ENCODE data around the gene DNAH7. TPM values are rescaled to one million over a fixed set of nuclear protein-coding genes. Genes with fewer than 3 reads are reported as not detected.

The DNAH7 gene
- polyA plus RNA-seq, 1 donor (not counting 4 experiments of a cell fraction or from before 2014, with no cell fraction given): 0.17 TPM

GRCh38 chr2:195934484-195934883 is 134.2 kb downstream of the DNAH7 start:
- dilution Hi-C loops (cut with MboI; ENCODE audit: extremely low pct_ligation_motif_present, low sequenced_read_pairs): no loop called here

DNA sequence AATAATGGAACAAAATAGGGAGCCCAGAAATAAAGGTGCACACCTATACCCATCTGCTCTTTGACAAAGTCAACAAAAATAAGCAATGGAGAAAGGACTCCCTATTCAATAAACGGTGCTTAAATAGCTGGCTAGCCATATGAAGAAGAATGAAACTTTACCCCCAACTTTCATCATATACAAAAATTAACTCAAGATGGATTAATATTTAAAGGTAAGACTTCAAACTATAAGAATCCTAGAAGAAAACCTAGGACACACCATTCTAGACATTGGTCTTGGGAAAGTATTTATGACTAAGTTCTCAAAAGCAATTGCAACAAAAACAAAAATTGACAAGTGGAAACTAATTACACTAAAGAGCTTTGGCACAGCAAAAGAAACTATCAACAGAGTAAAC is 139.1 kb downstream of the DNAH7 start:
- no peaks in the 10 kb centered on the region for H3K9me3 ChIP-seq (ENCODE audit: control insufficient read depth, low read depth, low read length)
- H3K9ac ChIP-seq (ENCODE audit: control insufficient read depth, extremely low read depth, insufficient read depth, low read length): no peak overlapping the region
- no peak overlapping the region for H2AFZ ChIP-seq (ENCODE audit: control insufficient read depth, low read length)
- no peak for TF ChIP-seq CTCF (optimal IDR thresholded peaks at IDR 0.05 in 1 of 3, IDR thresholded peaks at IDR 0.05 in 1 of 3, conservative IDR thresholded peaks at IDR 0.05 in 1 of 3; ENCODE audit: extremely low read depth in 1 of 3, insufficient read depth in 2 of 3, low read length in 3 of 3)
- TF ChIP-seq EZH2 (IDR thresholded peaks at IDR 0.05; ENCODE audit: low read length): no peak
- H3K9me1 ChIP-seq (ENCODE audit: control insufficient read depth, extremely low read depth, insufficient read depth, low read length): no peaks in the 10 kb centered on the region
- no peak overlapping the region for H3K4me2 ChIP-seq (ENCODE audit: control insufficient read depth, extremely low read depth, insufficient read depth, low read depth, low read length)
- H3K4me1 ChIP-seq (ENCODE audit: control insufficient read depth, extremely low read depth, insufficient read depth, low read length): no peaks in the 10 kb centered on the region
- no peaks in the 10 kb centered on the region for H4K20me1 ChIP-seq (ENCODE audit: control insufficient read depth, extremely low read depth, insufficient read depth, low read length)
- no peak overlapping the region for H3K27ac ChIP-seq (ENCODE audit: control insufficient read depth, insufficient read depth, low read length)
- no peaks in the 10 kb centered on the region for H3K36me3 ChIP-seq (ENCODE audit: control insufficient read depth in 2 of 2, extremely low read depth in 1 of 2, insufficient read depth in 2 of 2, low read length in 2 of 2)
- no peaks in the 10 kb centered on the region for H3K27me3 ChIP-seq (ENCODE audit: control insufficient read depth, extremely low read depth, insufficient read depth, low read length)
- dilution Hi-C loops (cut with MboI; ENCODE audit: extremely low pct_ligation_motif_present, low sequenced_read_pairs): no loop called here
- DNase-seq (ENCODE audit: low read depth, low spot score): no peak
- FAIRE-seq: no peak
- no peaks in the 10 kb centered on the region for H3K79me2 ChIP-seq (ENCODE audit: control insufficient read depth, insufficient read depth, low read length)
- no peak overlapping the region for H3K4me3 ChIP-seq (ENCODE audit: control insufficient read depth in 2 of 3, extremely low read depth in 1 of 3, insufficient read depth in 2 of 3, low read depth in 1 of 3, low read length in 3 of 3)

More at GRCh38 chr2:195934484-195934883, 134.2 kb downstream of the DNAH7 start:
- Histone ChIP-seq H3K27me3 (ENCODE audit: control insufficient read depth, extremely low read depth, insufficient read depth, low read length) (no peaks in the 10 kb centered on the region), H3K4me1 (ENCODE audit: control insufficient read depth, extremely low read depth, insufficient read depth, low read length) (no peaks in the 10 kb centered on the region), H3K36me3 (ENCODE audit: control insufficient read depth in 2 of 2, extremely low read depth in 1 of 2, insufficient read depth in 2 of 2, low read length in 2 of 2) (no peaks in the 10 kb centered on the region), H4K20me1 (ENCODE audit: control insufficient read depth, extremely low read depth, insufficient read depth, low read length) (no peaks in the 10 kb centered on the region), H3K79me2 (ENCODE audit: control insufficient read depth, insufficient read depth, low read length) (no peaks in the 10 kb centered on the region), H3K9ac (ENCODE audit: control insufficient read depth, extremely low read depth, insufficient read depth, low read length) (no peak overlapping the region), H3K9me3 (ENCODE audit: control insufficient read depth, low read depth, low read length) (no peaks in the 10 kb centered on the region), H2AFZ (ENCODE audit: control insufficient read depth, low read length) (no peak overlapping the region), H3K9me1 (ENCODE audit: control insufficient read depth, extremely low read depth, insufficient read depth, low read length) (no peaks in the 10 kb centered on the region), H3K27ac (ENCODE audit: control insufficient read depth, insufficient read depth, low read length) (no peak overlapping the region), H3K4me2 (ENCODE audit: control insufficient read depth, extremely low read depth, insufficient read depth, low read depth, low read length) (no peak overlapping the region), H3K4me3 (ENCODE audit: control insufficient read depth in 2 of 3, extremely low read depth in 1 of 3, insufficient read depth in 2 of 3, low read depth in 1 of 3, low read length in 3 of 3) (no peak overlapping the region)
- no peak for FAIRE-seq
- no peak for DNase-seq (ENCODE audit: low read depth, low spot score)
- TF ChIP-seq EZH2 (IDR thresholded peaks at IDR 0.05; ENCODE audit: low read length) (no peak), CTCF (optimal IDR thresholded peaks at IDR 0.05 in 1 of 3, IDR thresholded peaks at IDR 0.05 in 1 of 3, conservative IDR thresholded peaks at IDR 0.05 in 1 of 3; ENCODE audit: extremely low read depth in 1 of 3, insufficient read depth in 2 of 3, low read length in 3 of 3) (no peak)
